ENCODE results near the gene EBNA1BP2. TPM values are rescaled to one million over a fixed set of nuclear protein-coding genes. Genes with fewer than 3 reads are reported as not detected.

Gene EBNA1BP2
- total and polyA plus RNA-seq, 7 donors: 20.1 to 153 (median 46.2) TPM

- H3K9me3 ChIP-seq: no peaks in the 10 kb centered on the region
- WGBS, 3 donors: 91 to 92% (median 92%) methylated on average over 3 of the region's 3 CpGs
- H3K27me3 ChIP-seq (ENCODE audit: insufficient read depth in 3 of 3, low read length in 2 of 3): no peaks in the 10 kb centered on the region
- H3K4me1 ChIP-seq: no peaks in the 10 kb centered on the region
- intact Hi-C loops (cut with DNase I): no loop called here
- H3K4me3 ChIP-seq: no peak overlapping the region
- H3K27ac ChIP-seq: no peak overlapping the region
- DNase-seq: no peak
- no peak for ATAC-seq
- no peak for TF ChIP-seq CTCF (IDR thresholded peaks at IDR 0.05)
- H3K36me3 ChIP-seq (ENCODE audit: insufficient read depth in 1 of 2, low read depth in 1 of 2): peaks cover 24 to 80% of the 10 kb centered on the region in 2 donors
Observed at GRCh38 chr1:43165162-43165561, 6.9 kb downstream of the EBNA1BP2 start.

- intact Hi-C loops (cut with DNase I): no loop called here
- no peaks in the 10 kb centered on the region for H3K9me3 ChIP-seq
- H3K27me3 ChIP-seq (ENCODE audit: insufficient read depth in 3 of 3, low read length in 2 of 3): peaks cover 0 to 6% (median 4%) of the 10 kb centered on the region in 3 donors
- 76 to 82% (median 77%) methylated on average over 7 of the region's 7 CpGs for WGBS, 3 donors
- H3K27ac ChIP-seq: no peak overlapping the region
- TF ChIP-seq CTCF (IDR thresholded peaks at IDR 0.05): no peak
- DNase-seq (no peak), ATAC-seq (no peak)
- H3K4me3 ChIP-seq: no peak overlapping the region
- no peaks in the 10 kb centered on the region for H3K36me3 ChIP-seq (ENCODE audit: insufficient read depth in 1 of 2, low read depth in 1 of 2)
- no peaks in the 10 kb centered on the region for H3K4me1 ChIP-seq
Observed at GRCh38 chr1:43156026-43156425, 16.1 kb downstream of the EBNA1BP2 start.

GRCh38 chr1:43153443-43153842 is 18.6 kb downstream of the EBNA1BP2 start:
- Histone ChIP-seq H3K9me3 (no peaks in the 10 kb centered on the region), H3K4me1 (no peaks in the 10 kb centered on the region), H3K4me3 (no peak overlapping the region), H3K27ac (no peak overlapping the region), H3K27me3 (ENCODE audit: insufficient read depth in 3 of 3, low read length in 2 of 3) (peaks cover 0 to 28% (median 4%) of the 10 kb centered on the region in 3 donors), H3K36me3 (ENCODE audit: insufficient read depth in 1 of 2, low read depth in 1 of 2) (no peaks in the 10 kb centered on the region)
- ATAC-seq (no peak), DNase-seq (no peak)
- intact Hi-C loops (cut with DNase I): no loop called here
- TF ChIP-seq CTCF (IDR thresholded peaks at IDR 0.05): no peak
- 84 to 91% (median 90%) methylated on average over 6 of the region's 6 CpGs for WGBS, 3 donors

GRCh38 chr1:43152866-43153265 is 19.2 kb downstream of the EBNA1BP2 start:
- no peak overlapping the region for H3K27ac ChIP-seq
- H3K27me3 ChIP-seq (ENCODE audit: insufficient read depth in 3 of 3, low read length in 2 of 3): peaks cover 0 to 32% (median 5%) of the 10 kb centered on the region in 3 donors
- 51 to 60% (median 52%) methylated on average over 4 of the region's 4 CpGs for WGBS, 3 donors

More at GRCh38 chr1:43152866-43153265, 19.2 kb downstream of the EBNA1BP2 start:
- TF ChIP-seq CTCF (IDR thresholded peaks at IDR 0.05): no peak
- no peaks in the 10 kb centered on the region for H3K4me1 ChIP-seq
- H3K9me3 ChIP-seq: no peaks in the 10 kb centered on the region
- intact Hi-C loops (cut with DNase I): no loop called here
- no peak for ATAC-seq
- no peak overlapping the region for H3K4me3 ChIP-seq
- DNase-seq: no peak
- H3K36me3 ChIP-seq (ENCODE audit: insufficient read depth in 1 of 2, low read depth in 1 of 2): no peaks in the 10 kb centered on the region

Measured in psoas muscle (tissue), 8 donors.